Measurements from ENCODE around the gene AK9.
"Not testable (repeated sequence)": the region's sequence is repeated elsewhere in the genome, so short reads cannot be mapped to it uniquely, and the experiment has no call there.

Gene AK9

GRCh38 chr6:109722011-109722410 is 31.0 kb upstream of the AK9 start:
- Histone ChIP-seq H3K36me3 (ENCODE audit: insufficient read depth, low read length) (peaks cover 3% of the 10 kb centered on the region; the same call in 1 of the 2 replicates), H3K27ac (no peak overlapping the region), H3K4me3 (no peak overlapping the region), H3K9ac (ENCODE audit: insufficient read length) (no peak overlapping the region), H3K9me3 (ENCODE audit: low read depth, low read length) (no peaks in the 10 kb centered on the region)
- TF ChIP-seq EZH2 (IDR thresholded peaks at IDR 0.05) (no peak), FOXP2 (optimal IDR thresholded peaks at IDR 0.05; ENCODE audit: control extremely low read depth, extremely low read length, insufficient read depth) (no peak), POLR2AphosphoS5 (IDR thresholded peaks at IDR 0.05; ENCODE audit: borderline replicate concordance, low read depth, low read length) (no peak)
- DNase-seq (ENCODE audit: low read depth, low spot score): no peak

DNA sequence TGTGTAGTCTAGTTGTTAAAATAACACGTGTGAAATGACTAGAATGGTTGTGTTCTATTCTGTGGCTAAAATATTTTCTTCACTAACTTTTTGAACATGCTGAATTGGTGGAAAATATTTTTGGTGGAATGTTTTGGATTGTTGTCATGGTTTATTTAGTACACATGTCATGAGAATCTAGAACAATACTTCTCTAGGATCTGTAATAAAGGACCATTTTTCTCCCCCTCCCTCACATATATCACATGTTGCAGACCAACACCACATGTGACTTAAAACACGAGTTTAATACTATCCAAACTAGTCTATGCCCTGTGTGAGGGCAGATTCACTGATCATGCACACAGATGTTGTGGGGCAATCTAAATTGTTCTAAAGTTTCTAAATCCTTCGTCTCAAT is 29.3 kb upstream of the AK9 start:
- no peak for TF ChIP-seq FOXP2 (optimal IDR thresholded peaks at IDR 0.05; ENCODE audit: control extremely low read depth, extremely low read length, insufficient read depth)
- no peak for TF ChIP-seq POLR2AphosphoS5 (IDR thresholded peaks at IDR 0.05; ENCODE audit: borderline replicate concordance, low read depth, low read length)
- TF ChIP-seq EZH2 (IDR thresholded peaks at IDR 0.05): no peak
- DNase-seq (ENCODE audit: low read depth, low spot score): no peak
- no peaks in the 10 kb centered on the region for H3K9me3 ChIP-seq (ENCODE audit: low read depth, low read length)
- no peak overlapping the region for H3K9ac ChIP-seq (ENCODE audit: insufficient read length)
- H3K36me3 ChIP-seq (ENCODE audit: insufficient read depth, low read length): peaks cover 3% of the 10 kb centered on the region; the same call in 1 of the 2 replicates
- no peak overlapping the region for H3K27ac ChIP-seq
- H3K4me3 ChIP-seq: no peak overlapping the region

DNA sequence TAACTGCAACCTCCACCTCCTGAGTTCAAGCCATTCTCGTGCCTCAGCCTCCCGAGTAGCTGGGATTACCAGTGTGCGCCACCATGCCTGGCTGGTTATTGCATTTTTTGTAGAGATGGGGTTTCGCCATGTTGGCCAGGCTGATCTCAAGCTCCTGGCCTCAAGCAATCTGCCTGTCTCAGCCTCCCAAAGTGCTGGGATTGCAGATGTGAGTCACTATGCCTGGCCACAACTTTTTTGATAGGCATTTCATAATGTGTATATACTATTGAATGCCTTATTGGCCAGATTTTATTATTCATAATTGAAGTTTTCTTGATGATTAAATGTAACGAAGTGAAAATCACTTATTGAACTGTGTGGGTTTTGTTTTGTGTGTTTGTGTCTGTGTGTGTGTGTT is 28.0 kb upstream of the AK9 start:
- DNase-seq (ENCODE audit: low read depth, low spot score): no peak
- Histone ChIP-seq H3K9me3 (ENCODE audit: low read depth, low read length) (no peaks in the 10 kb centered on the region), H3K36me3 (ENCODE audit: insufficient read depth, low read length) (no peaks in the 10 kb centered on the region), H3K27ac (no peak overlapping the region), H3K9ac (ENCODE audit: insufficient read length) (no peak overlapping the region), H3K4me3 (no peak overlapping the region)
- TF ChIP-seq EZH2 (IDR thresholded peaks at IDR 0.05) (no peak), FOXP2 (optimal IDR thresholded peaks at IDR 0.05; ENCODE audit: control extremely low read depth, extremely low read length, insufficient read depth) (no peak), POLR2AphosphoS5 (IDR thresholded peaks at IDR 0.05; ENCODE audit: borderline replicate concordance, low read depth, low read length) (no peak)

DNA sequence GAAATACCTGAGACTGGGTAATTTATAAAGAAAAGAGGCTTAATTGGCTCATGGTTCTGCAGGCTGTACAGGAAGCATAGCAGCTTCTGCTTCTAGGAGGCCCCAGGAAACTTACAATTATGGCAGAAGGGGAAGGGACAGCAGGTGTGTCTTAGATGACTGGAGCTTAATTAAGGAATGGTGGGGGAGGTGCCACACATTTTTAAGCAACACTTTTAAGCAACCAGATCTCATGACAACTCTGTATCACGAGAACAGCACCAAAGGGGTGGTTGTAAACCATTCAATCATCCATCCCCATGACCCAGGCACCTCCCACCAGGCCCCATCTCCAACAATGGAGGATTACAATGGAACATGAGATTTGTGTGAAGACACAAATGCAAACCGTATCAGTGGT is 27.0 kb upstream of the AK9 start:
- H3K9me3 ChIP-seq (ENCODE audit: low read depth, low read length): no peaks in the 10 kb centered on the region
- no peak for TF ChIP-seq FOXP2 (optimal IDR thresholded peaks at IDR 0.05; ENCODE audit: control extremely low read depth, extremely low read length, insufficient read depth)
- no peak for TF ChIP-seq POLR2AphosphoS5 (IDR thresholded peaks at IDR 0.05; ENCODE audit: borderline replicate concordance, low read depth, low read length)
- H3K4me3 ChIP-seq: no peak overlapping the region
- no peaks in the 10 kb centered on the region for H3K36me3 ChIP-seq (ENCODE audit: insufficient read depth, low read length)
- no peak for DNase-seq (ENCODE audit: low read depth, low spot score)
- no peak overlapping the region for H3K9ac ChIP-seq (ENCODE audit: insufficient read length)
- H3K27ac ChIP-seq: no peak overlapping the region

- TF ChIP-seq POLR2AphosphoS5 (IDR thresholded peaks at IDR 0.05; ENCODE audit: borderline replicate concordance, low read depth, low read length) (no peak), FOXP2 (optimal IDR thresholded peaks at IDR 0.05; ENCODE audit: control extremely low read depth, extremely low read length, insufficient read depth) (no peak), EZH2 (IDR thresholded peaks at IDR 0.05) (no peak)
- no peak for DNase-seq (ENCODE audit: low read depth, low spot score)
- H3K27ac ChIP-seq: no peak overlapping the region
- H3K9ac ChIP-seq (ENCODE audit: insufficient read length): no peak overlapping the region
- H3K9me3 ChIP-seq (ENCODE audit: low read depth, low read length): no peaks in the 10 kb centered on the region
- H3K36me3 ChIP-seq (ENCODE audit: insufficient read depth, low read length): no peaks in the 10 kb centered on the region
- no peak overlapping the region for H3K4me3 ChIP-seq
Measured at GRCh38 chr6:109715616-109716015, 24.6 kb upstream of the AK9 start.

DNA sequence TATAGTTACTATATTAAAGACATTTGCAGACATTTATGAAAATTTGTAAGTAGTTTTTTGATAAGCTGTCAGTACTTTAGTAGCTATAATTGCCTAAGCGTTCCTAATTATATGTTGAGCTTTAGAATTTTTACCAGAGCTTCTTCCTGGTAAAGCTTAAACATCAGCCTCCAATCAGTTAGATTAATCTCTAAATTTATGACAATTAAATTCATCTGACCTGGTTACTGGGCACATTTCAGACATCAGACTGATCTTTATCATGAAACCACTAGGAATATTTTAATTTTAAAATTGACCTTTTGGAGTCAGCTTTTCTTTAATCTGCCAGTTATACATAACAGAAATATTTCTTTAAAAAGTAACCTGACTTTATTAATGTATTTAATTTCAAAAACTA is 23.6 kb upstream of the AK9 start:
- Histone ChIP-seq H3K36me3 (ENCODE audit: insufficient read depth, low read length) (no peaks in the 10 kb centered on the region), H3K4me3 (no peak overlapping the region), H3K27ac (no peak overlapping the region), H3K9me3 (ENCODE audit: low read depth, low read length) (no peaks in the 10 kb centered on the region), H3K9ac (ENCODE audit: insufficient read length) (no peak overlapping the region)
- DNase-seq (ENCODE audit: low read depth, low spot score): no peak
- no peak for TF ChIP-seq POLR2AphosphoS5 (IDR thresholded peaks at IDR 0.05; ENCODE audit: borderline replicate concordance, low read depth, low read length)
- TF ChIP-seq FOXP2 (optimal IDR thresholded peaks at IDR 0.05; ENCODE audit: control extremely low read depth, extremely low read length, insufficient read depth): no peak
- TF ChIP-seq EZH2 (IDR thresholded peaks at IDR 0.05): no peak

- no peak for TF ChIP-seq FOXP2 (optimal IDR thresholded peaks at IDR 0.05; ENCODE audit: control extremely low read depth, extremely low read length, insufficient read depth)
- TF ChIP-seq POLR2AphosphoS5 (IDR thresholded peaks at IDR 0.05; ENCODE audit: borderline replicate concordance, low read depth, low read length): no peak
- no peak for TF ChIP-seq EZH2 (IDR thresholded peaks at IDR 0.05)
- Histone ChIP-seq H3K27ac (no peak overlapping the region), H3K9ac (ENCODE audit: insufficient read length) (no peak overlapping the region), H3K4me3 (no peak overlapping the region), H3K9me3 (ENCODE audit: low read depth, low read length) (no peaks in the 10 kb centered on the region), H3K36me3 (ENCODE audit: insufficient read depth, low read length) (no peaks in the 10 kb centered on the region)
- no peak for DNase-seq (ENCODE audit: low read depth, low spot score)
Measured at GRCh38 chr6:109714166-109714565, 23.2 kb upstream of the AK9 start.

GRCh38 chr6:109713097-109713496 is 22.1 kb upstream of the AK9 start:
- Histone ChIP-seq H3K36me3 (ENCODE audit: insufficient read depth, low read length) (no peaks in the 10 kb centered on the region), H3K9ac (ENCODE audit: insufficient read length) (no peak overlapping the region), H3K9me3 (ENCODE audit: low read depth, low read length) (no peaks in the 10 kb centered on the region; the same call in 1 of the 2 replicates), H3K27ac (no peak overlapping the region), H3K4me3 (no peak overlapping the region)
- DNase-seq (ENCODE audit: low read depth, low spot score): no peak
- TF ChIP-seq EZH2 (IDR thresholded peaks at IDR 0.05) (no peak), FOXP2 (optimal IDR thresholded peaks at IDR 0.05; ENCODE audit: control extremely low read depth, extremely low read length, insufficient read depth) (no peak), POLR2AphosphoS5 (IDR thresholded peaks at IDR 0.05; ENCODE audit: borderline replicate concordance, low read depth, low read length) (no peak)

DNA sequence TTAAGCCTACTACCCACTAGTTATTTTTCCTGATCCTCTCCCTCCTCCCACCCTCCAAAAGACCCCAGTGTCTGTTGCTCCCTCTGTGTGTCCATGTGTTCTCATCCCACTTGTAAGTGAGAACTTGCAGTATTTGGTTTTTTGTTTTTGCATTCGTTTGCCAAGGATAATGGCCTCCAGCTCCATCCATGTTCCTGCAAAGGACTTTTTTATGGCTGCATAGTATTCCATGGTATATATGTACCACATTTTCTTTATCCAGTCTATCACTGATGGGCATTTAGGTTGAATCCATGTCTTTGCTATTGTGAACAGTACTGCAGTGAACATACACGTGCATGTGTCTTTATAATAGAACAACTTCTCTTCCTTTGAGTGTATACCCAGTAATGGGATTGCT is 17.1 kb upstream of the AK9 start:
- not testable (repeated sequence) for H3K36me3 ChIP-seq (ENCODE audit: insufficient read depth, low read length); DNase-seq (ENCODE audit: low read depth, low spot score); H3K9me3 ChIP-seq (ENCODE audit: low read depth, low read length); H3K27ac ChIP-seq; H3K4me3 ChIP-seq; H3K9ac ChIP-seq (ENCODE audit: insufficient read length)

Measured in SK-N-MC (cell line).